Breast epithelium (tissue), 3 donors: Measurements from ENCODE around the gene RSPH9.

Experiments
- CTCF ChIP-seq, 3 donors: fragments of 450-650 bp; IDR thresholded peaks; one replicate each; pipeline ENCODE4 v1.5.1; 2016 to 2017; ENCODE audit warnings: antibody characterized with exemption in 3 of 3, mild to moderate bottlenecking in 3 of 3, moderate library complexity in 3 of 3
- POLR2AphosphoS5 ChIP-seq, 3 donors: sonication (generic); formaldehyde crosslinking; IDR thresholded peaks; one replicate each; pipeline ENCODE4 v1.6.1; 2017; ENCODE audit warnings: antibody characterized with exemption in 3 of 3

GRCh38 chr6:43621836-43622180 lies 23.0 kb upstream of the RSPH9 start:
- TF ChIP-seq CTCF (IDR thresholded peaks at IDR 0.05) (no peak), POLR2AphosphoS5 (IDR thresholded peaks at IDR 0.05) (no peak)
